ENCODE data around the gene BRD7. TPM values are rescaled to one million over a fixed set of nuclear protein-coding genes. Genes with fewer than 3 reads are reported as not detected.
A peak's percentile ranks its signal among the peaks of the same experiment; 100 is the strongest.

The BRD7 gene
- total and polyA plus RNA-seq, 2 of the 13 experiments (the other 11 are each of a cell fraction or from before 2014, with no cell fraction given) = 82.3 to 149 TPM

DNA sequence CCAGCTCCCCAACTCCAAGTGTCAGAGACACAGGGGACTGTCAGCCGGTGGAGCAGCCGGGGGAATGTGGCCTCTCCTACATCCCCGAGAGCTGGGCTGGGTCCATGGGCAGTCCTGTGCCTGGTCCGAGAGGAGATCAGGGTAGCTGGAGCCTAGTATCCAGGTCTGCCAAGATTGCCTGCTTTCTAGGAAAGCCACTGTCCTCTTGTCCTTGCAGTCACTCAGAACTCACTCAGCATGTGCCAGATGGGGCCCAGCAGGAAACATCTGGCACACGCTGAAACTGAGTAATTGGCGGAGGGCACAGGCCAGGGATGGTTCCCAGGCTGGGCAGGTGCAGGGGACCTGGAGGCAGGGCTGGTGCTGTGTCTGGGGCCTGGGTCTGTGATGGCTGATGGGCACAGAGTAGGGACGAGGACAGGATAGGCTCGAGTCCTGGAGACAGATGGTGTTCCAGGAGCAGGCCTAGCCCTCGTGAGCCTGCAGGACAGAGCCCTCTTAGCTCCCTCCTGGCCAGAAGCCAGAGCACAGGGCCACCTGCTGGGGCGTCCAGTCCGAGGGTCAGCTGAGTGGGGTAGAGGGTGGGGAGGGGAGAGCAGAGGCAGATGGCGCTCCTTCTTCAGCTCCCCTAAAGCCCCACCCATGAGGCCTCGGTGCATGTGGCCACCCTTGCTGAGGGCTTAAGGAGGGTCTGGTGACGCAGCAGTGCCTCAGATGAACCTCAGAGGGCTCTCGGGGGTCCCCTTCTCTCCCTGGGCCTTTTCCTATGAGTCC is 71.3 kb downstream of the BRD7 start:
- Histone ChIP-seq H4K20me1 (ENCODE audit: insufficient read depth, low read length) (no peaks in the 10 kb centered on the region), H3K9me3 (ENCODE audit: low read length) (no peaks in the 10 kb centered on the region), H3K4me1 (ENCODE audit: insufficient read depth, low read length) (peaks cover 61% of the 10 kb centered on the region), H2AFZ (ENCODE audit: low read length) (no peak overlapping the region), H3K4me2 (ENCODE audit: low read depth, low read length) (peak overlapping the region; percentile 77), H3K4me3 (replicated peaks in 1 of 3; ENCODE audit: insufficient read depth in 1 of 3, low read depth in 2 of 3, low read length in 3 of 3) (peak overlapping the region; percentile 9 to 52 (median 21); a peak in 4 of 6 replicates), H3K27ac (ENCODE audit: extremely low read length, insufficient read depth, low read length) (peak overlapping the region; percentile 32), H3K9ac (ENCODE audit: insufficient read depth, low read depth, low read length) (peak overlapping the region; percentile 1; the same call in 1 of the 2 replicates), H3K79me2 (ENCODE audit: insufficient read depth, low read length) (no peaks in the 10 kb centered on the region), H3K36me3 (replicated peaks in 1 of 2; ENCODE audit: control insufficient read depth in 1 of 2, insufficient read depth in 2 of 2, low read length in 2 of 2) (no peaks in the 10 kb centered on the region), H3K27me3 (ENCODE audit: control insufficient read depth in 1 of 2, insufficient read depth in 2 of 2, low read length in 2 of 2) (no peaks in the 10 kb centered on the region)
- FAIRE-seq (no peak), ATAC-seq (peak; percentile 71), DNase-seq (ENCODE audit: low spot score) (peak; percentile 57)
- ChIA-PET POLR2A (interaction anchor here (0.9 to 2.1 kb wide), 4 partner anchors 9 to 35 kb away, joined by 5 to 13 read pairs (median 9); no protein-coding TSS in a partner anchor), CTCF (ENCODE audit: low intra/inter-chr PET ratio, low total read pairs) (no interaction called here)
- in situ Hi-C loops (cut with HindIII; ENCODE audit: extremely low pct_ligation_motif_present, low pct_unique_long_range_greater_than_20kb) (no loop called here), intact Hi-C loops (cut with micrococcal nuclease; ENCODE audit: unreplicated experiment) (no loop called here)
- BruUV-seq (replicated peaks) = no TSS peak
- WGBS (ENCODE audit: low lambda C conversion rate) = 13% methylated on average over 11 of the region's 15 CpGs
- no peak for TF ChIP-seq CC2D1A (CRISPR knock-in tag; IDR thresholded peaks at IDR 0.05)
- TF ChIP-seq, protein P1, sequence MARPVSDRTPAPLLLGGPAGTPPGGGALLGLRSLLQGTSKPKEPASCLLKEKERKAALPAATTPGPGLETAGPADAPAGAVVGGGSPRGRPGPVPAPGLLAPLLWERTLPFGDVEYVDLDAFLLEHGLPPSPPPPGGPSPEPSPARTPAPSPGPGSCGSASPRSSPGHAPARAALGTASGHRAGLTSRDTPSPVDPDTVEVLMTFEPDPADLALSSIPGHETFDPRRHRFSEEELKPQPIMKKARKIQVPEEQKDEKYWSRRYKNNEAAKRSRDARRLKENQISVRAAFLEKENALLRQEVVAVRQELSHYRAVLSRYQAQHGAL (CRISPR knock-in tag; IDR thresholded peaks at IDR 0.05; ENCODE audit: not compliant biosample characterization) = no peak
- TF ChIP-seq, protein P2, sequence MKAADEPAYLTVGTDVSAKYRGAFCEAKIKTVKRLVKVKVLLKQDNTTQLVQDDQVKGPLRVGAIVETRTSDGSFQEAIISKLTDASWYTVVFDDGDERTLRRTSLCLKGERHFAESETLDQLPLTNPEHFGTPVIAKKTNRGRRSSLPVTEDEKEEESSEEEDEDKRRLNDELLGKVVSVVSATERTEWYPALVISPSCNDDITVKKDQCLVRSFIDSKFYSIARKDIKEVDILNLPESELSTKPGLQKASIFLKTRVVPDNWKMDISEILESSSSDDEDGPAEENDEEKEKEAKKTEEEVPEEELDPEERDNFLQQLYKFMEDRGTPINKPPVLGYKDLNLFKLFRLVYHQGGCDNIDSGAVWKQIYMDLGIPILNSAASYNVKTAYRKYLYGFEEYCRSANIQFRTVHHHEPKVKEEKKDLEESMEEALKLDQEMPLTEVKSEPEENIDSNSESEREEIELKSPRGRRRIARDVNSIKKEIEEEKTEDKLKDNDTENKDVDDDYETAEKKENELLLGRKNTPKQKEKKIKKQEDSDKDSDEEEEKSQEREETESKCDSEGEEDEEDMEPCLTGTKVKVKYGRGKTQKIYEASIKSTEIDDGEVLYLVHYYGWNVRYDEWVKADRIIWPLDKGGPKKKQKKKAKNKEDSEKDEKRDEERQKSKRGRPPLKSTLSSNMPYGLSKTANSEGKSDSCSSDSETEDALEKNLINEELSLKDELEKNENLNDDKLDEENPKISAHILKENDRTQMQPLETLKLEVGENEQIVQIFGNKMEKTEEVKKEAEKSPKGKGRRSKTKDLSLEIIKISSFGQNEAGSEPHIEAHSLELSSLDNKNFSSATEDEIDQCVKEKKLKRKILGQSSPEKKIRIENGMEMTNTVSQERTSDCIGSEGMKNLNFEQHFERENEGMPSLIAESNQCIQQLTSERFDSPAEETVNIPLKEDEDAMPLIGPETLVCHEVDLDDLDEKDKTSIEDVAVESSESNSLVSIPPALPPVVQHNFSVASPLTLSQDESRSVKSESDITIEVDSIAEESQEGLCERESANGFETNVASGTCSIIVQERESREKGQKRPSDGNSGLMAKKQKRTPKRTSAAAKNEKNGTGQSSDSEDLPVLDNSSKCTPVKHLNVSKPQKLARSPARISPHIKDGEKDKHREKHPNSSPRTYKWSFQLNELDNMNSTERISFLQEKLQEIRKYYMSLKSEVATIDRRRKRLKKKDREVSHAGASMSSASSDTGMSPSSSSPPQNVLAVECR (CRISPR knock-in tag; IDR thresholded peaks at IDR 0.05; ENCODE audit: borderline replicate concordance) = peak; percentile 43; the same call in 1 of the 2 replicates
- no peak for TF ChIP-seq KLF12 (CRISPR knock-in tag; IDR thresholded peaks at IDR 0.05; ENCODE audit: borderline replicate concordance)
- no peak for TF ChIP-seq MED1 (CRISPR knock-in tag; IDR thresholded peaks at IDR 0.05)
- no peak for TF ChIP-seq FLYWCH1 (CRISPR knock-in tag; IDR thresholded peaks at IDR 0.05)
- TF ChIP-seq BORCS8-MEF2B (CRISPR knock-in tag; IDR thresholded peaks at IDR 0.05) = peak; percentile 79
- no peak for TF ChIP-seq ZNF839 (CRISPR knock-in tag; IDR thresholded peaks at IDR 0.05; ENCODE audit: borderline replicate concordance)
- no peak for TF ChIP-seq ZNF274 (CRISPR knock-in tag; IDR thresholded peaks at IDR 0.05)
- no peak for TF ChIP-seq NFE2L1 (CRISPR knock-in tag; IDR thresholded peaks at IDR 0.05; ENCODE audit: borderline replicate concordance)
- TF ChIP-seq, protein P3, sequence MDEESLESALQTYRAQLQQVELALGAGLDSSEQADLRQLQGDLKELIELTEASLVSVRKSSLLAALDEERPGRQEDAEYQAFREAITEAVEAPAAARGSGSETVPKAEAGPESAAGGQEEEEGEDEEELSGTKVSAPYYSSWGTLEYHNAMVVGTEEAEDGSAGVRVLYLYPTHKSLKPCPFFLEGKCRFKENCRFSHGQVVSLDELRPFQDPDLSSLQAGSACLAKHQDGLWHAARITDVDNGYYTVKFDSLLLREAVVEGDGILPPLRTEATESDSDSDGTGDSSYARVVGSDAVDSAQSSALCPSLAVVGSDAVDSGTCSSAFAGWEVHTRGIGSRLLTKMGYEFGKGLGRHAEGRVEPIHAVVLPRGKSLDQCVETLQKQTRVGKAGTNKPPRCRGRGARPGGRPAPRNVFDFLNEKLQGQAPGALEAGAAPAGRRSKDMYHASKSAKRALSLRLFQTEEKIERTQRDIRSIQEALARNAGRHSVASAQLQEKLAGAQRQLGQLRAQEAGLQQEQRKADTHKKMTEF (CRISPR knock-in tag; IDR thresholded peaks at IDR 0.05) = 0 out of 2 replicates have a peak, but pooled peaks have one; percentile 8
- no peak for TF ChIP-seq THYN1 (CRISPR knock-in tag; IDR thresholded peaks at IDR 0.05; ENCODE audit: borderline replicate concordance, low read depth)
- no peak for TF ChIP-seq SP140L (CRISPR knock-in tag; IDR thresholded peaks at IDR 0.05; ENCODE audit: borderline replicate concordance)
- TF ChIP-seq ZFP36 (IDR thresholded peaks at IDR 0.05; ENCODE audit: borderline replicate concordance, low read depth, low read length, partially characterized antibody) = no peak
- TF ChIP-seq, protein P4, sequence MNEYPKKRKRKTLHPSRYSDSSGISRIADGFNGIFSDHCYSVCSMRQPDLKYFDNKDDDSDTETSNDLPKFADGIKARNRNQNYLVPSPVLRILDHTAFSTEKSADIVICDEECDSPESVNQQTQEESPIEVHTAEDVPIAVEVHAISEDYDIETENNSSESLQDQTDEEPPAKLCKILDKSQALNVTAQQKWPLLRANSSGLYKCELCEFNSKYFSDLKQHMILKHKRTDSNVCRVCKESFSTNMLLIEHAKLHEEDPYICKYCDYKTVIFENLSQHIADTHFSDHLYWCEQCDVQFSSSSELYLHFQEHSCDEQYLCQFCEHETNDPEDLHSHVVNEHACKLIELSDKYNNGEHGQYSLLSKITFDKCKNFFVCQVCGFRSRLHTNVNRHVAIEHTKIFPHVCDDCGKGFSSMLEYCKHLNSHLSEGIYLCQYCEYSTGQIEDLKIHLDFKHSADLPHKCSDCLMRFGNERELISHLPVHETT (CRISPR knock-in tag; conservative IDR thresholded peaks at IDR 0.05) = no peak
- TF ChIP-seq MEIS2 (CRISPR knock-in tag; IDR thresholded peaks at IDR 0.05) = no peak

Data from HepG2 (cell line).